Measurements from ENCODE around the gene STRN3.
"Not testable (repeated sequence)": the region's sequence is repeated elsewhere in the genome, so short reads cannot be mapped to it uniquely, and the experiment has no call there.

DNA sequence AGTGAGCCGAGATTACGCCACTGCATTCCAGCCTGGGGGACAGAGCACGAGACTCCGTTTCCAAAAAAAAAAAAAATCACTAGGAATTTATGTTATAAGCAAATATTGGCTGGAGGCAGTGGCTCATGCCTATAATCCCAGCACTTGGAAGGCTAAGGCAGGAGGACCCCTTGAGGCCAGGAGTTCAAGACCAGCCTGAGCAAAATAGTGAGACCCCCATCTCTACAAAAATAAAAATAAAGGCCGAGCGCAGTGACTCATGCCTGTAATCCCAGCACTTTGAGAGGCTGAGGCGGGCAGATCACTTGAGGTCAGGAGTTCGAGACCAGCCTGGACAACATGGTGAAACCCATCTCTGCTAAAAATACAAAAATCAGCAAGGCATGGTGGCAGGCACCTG is 36.7 kb upstream of the STRN3 start:
- not testable (repeated sequence) for TF ChIP-seq CTCF (conservative IDR thresholded peaks at IDR 0.05; ENCODE audit: low read length); EZH2phosphoT487 (IDR thresholded peaks at IDR 0.05; ENCODE audit: borderline replicate concordance, low read depth, low read length)

All from OCI-LY7 (cell line).